ENCODE measurements around the gene THOC1. TPM values are rescaled to one million over a fixed set of nuclear protein-coding genes. Genes with fewer than 3 reads are reported as not detected.
"Not testable (repeated sequence)": the region's sequence is repeated elsewhere in the genome, so short reads cannot be mapped to it uniquely, and the experiment has no call there.

Gene THOC1, protein sequence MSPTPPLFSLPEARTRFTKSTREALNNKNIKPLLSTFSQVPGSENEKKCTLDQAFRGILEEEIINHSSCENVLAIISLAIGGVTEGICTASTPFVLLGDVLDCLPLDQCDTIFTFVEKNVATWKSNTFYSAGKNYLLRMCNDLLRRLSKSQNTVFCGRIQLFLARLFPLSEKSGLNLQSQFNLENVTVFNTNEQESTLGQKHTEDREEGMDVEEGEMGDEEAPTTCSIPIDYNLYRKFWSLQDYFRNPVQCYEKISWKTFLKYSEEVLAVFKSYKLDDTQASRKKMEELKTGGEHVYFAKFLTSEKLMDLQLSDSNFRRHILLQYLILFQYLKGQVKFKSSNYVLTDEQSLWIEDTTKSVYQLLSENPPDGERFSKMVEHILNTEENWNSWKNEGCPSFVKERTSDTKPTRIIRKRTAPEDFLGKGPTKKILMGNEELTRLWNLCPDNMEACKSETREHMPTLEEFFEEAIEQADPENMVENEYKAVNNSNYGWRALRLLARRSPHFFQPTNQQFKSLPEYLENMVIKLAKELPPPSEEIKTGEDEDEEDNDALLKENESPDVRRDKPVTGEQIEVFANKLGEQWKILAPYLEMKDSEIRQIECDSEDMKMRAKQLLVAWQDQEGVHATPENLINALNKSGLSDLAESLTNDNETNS
- 25.5 TPM for polyA plus RNA-seq (2013, experiment 1 of 2; ENCODE audit: insufficient read length)
- 27.0 TPM for polyA plus RNA-seq (2013, experiment 2 of 2; ENCODE audit: insufficient read length)

DNA sequence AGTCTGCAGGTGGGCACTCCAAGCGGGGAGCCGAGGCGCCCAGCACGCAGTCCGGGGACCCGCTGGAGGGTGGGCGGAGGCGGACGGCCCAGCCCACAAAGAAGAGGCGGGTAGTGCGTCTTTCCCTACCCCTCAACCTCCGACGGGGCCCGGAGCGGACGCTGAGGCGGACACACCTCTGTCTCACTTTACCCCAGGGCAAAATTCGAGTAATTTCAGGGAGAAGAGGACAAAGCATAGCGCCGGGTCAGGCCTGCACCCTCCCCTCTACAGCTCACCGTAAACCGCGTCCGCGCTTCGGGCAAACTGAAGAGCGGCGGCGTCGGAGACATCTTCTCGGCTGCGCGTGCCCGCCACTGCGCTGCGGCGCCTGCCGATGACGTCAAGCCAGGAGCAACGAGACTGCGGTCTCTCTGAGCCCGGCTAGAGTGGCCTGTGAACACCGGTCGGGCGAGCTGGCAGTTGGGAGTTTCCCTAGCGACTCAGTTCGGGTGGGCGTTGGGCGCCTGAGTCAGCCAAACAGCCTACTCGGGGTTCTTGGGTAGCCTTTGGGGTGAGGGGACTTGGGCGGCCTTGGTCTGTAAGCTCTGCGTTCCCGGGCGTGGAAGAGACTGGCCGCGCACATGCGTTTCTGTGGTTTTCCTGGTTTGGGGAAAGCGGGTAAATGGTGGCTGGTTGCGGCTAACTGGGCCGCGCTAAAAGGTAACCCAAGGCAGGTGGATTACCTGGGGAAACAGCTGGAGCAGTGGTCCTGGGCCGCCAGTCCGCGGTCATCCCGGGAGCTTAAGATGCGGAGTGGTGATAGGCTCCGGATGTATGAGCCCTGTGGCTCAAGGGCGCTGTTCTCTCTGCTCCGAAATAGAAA lies at the start of gene THOC1:
Gene THOC1 (minus strand): TSS at position 360 of the 865 bp plus-strand sequence. CDS start 28 bp downstream, at position 332.
- DNase-seq = peak; percentile 93

DNA sequence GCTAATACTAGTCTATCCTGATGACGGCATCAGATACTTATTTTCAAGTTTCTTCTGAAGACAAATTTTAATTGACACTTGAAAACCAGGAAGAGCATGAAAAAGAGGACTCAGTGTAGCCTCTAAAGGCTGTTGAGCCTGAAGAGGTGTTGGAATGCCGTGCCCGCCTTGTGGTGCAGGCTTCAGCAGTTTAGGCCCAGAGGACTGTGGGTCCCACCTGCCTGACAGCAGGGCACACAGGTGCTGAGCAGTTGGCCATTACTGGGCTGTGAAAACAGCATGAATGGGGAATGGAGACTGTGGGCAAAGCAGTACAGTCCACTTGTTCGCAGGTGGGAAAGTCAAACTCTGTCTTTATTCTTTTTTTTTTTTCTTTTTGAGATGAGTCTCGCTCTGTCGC lies 49.8 kb upstream of the THOC1 start:
- DNase-seq = no peak

DNA sequence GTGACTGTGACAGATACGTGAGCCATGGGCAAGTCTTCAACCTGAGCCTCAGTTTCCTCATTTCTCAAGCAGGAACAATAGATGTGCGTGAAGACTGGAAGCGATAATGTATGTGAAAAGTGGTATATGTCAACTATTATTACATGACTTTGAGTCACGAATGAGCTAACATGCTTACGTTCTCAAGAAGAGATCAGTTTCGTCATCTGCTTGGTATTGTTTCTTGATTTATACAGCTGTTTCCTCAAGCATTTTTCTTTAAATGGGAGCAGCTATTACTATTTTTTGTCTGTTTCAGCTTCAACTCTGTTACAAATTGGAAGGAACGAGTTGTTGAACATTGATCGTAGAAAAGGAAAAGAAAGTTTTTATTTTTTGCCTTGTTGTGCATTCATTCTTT lies 48.5 kb upstream of the THOC1 start:
- DNase-seq = peak; percentile 44

DNA sequence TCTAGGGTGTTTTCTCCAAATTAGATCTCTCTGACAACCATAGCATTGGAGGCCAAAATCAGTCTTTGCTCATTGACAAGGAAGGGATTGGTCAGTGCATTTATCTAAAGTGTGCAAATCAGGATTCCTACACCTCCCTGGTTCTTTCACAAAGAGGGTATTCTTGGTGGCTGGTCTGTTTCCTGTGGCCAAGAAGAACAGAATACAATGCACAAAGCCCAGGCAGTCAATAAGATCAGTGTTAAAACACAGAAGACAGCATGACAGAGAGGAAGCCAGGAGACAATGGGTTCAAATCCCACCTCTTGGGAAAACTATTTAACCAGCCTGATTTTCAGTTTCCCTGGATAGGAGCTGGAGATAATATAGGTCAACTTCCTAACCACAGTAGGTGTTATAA lies 46.1 kb upstream of the THOC1 start:
- no peak for DNase-seq

DNA sequence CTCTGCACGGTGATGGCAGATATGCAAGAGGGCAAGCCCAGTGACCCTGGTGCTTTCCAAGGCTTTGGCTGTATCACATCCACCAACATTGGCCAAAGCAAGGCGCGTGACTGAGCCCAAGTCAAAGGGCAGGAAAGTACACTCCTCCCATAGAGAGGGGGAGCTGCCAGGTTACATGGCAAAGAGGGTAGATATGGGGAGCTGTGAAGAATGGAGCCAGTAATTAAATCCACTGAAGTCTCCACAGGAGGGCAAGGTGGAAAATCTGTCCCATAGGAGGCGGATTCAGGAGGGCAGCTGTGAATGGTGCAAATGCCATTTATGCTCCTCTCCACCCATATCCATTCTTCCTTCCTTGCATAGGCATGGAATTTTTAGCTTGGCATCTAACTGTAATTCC lies 44.6 kb upstream of the THOC1 start:
- DNase-seq = no peak

DNA sequence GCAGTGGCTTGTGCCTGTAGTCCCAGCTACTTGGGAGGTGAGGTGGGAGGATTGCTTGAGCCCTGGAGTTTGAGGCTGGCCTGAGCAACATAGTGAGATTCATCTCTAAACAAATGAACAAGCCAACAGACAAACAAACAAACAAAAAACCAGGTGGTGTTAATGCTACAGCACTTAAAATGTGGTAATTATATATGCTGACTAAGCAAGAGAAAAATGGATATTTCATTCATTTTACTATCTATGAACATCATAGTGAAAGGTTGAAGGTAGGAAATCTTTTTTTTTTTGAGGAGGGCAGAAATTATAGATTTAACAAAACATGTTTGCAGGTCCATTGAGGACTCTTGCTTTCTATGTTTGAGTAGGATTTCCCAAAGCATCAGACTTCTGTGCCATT lies 42.2 kb upstream of the THOC1 start:
- no peak for DNase-seq

DNA sequence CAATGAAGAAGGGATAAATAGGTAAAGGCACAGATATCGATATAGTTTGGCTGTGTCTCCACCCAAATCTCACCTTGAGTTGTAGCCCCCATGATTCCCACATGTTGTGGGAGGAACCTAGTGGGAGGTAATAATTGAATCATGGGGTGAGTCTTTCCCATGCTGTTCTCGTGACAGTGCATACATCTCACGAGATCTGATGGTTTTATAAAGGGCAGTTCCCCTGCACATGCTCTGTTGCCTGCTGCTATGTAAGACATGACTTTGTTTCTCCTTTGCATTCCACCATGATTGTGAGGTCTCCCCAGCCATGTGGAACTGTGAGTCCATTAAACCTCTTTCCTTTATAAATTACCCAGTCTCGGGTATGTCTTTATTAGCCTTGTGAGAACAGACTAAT lies 40.2 kb upstream of the THOC1 start:
- not testable (repeated sequence) for DNase-seq

DNA sequence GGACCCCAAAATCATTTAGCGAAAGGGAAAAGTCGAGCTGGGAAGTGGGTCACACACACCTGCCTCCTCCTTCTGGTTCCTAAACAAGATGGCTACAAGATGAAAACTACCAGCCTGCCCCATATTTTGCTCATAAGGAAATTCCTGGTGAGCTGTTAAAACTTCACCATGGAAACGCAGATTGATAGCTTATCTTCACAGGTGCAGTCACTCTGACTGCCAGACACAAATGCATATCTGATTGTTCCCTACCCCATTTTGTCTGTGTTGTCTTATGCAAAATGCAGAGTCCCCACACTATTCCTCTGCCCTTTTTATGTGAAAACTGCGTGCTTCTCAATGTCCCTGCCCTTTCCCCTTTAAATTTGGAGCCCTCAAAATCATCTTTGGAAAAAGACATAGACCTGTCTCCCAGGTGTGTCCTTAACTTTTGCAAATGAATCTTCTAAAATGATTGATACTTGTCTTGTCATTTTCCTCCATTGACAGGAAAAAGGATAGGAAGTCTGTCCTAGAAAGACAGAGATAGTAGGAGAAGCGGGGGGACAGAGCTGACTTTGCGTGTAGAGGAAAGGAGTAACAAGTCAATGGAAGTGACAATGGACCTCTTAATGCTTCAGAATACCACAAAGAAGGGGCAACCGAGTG lies 38.9 kb upstream of the THOC1 start:
- DNase-seq = no peak

DNA sequence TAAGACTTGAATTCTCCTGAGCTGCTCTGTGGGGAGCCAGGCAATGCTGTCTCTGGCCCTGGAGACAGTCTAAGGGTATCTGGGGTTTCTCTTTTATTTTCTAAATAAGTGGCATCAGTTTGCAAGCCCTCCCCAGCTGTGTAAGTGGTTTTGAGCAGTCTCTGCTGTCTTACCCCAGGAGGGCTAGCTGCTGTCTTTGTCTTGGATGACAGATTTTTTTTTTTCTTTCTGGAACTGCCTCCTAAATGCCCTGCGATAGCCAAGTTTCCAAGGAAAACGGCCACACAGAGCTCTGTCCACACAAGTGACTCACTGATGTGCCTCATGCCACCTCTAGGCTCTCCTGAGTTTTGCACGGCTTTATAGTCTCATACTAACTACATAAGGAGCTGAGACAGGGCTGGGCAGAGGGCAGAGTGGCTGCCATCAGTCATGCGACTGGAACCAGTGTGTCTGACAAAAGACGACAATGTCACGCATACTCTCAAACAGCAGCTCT lies 37.2 kb upstream of the THOC1 start:
- DNase-seq = no peak

DNA sequence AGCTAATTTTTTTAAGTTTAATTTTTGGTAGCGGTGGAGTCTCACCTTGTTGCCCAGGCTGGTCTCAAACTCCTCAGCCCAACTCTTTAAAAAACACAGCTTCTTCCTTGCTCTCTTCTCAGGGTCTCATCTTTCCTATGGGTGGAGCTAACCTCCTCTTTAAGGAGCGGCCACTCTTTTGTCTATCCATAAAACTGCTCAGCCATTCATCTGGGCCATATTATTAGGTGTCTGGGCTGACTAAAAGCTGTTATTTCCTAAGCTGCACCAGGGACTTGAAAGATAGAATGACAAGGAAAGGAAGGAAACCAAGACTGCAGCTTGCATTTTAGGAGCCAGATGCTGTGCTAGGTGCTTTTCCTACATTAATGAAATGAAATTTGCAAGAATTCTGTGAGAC lies 35.8 kb upstream of the THOC1 start:
- DNase-seq = no peak

DNA sequence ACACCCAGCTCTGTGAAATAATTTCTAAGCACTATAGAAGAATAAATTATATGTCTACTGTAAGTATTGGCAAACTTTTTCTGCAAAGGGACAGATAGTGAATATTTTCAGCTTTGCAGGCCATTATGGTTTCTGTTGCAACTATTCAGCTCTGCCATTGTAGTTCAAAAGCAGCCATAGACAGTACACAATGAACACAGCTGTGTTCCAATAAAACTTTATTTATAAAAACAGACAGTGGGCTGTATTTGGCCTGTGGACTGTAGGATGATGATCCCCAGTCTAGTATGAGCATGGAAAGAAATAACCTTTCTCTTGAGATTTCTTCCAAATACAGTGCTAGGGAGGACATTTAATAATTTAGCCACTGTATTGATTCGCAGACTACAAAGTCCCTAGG lies 35.2 kb upstream of the THOC1 start:
- DNase-seq = no peak

DNA sequence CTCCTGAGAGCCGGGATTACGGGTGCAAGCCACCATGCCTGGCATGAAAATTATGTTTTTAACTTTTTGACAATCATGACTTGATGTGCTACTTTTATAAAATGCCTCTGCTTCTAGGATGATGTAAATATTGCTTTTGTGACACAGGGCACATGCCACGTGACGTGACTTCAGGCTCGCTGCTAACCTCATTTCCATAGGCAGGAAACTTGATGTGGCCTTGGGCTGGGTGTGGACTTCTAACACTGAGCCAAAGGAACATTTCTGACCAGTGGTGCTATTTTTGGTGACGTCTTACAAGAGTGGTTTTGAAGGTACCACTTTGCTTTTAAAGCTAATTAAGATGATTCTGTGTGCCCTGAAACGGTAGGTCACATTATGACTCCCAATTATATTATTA lies 34.2 kb upstream of the THOC1 start:
- DNase-seq = no peak

DNA sequence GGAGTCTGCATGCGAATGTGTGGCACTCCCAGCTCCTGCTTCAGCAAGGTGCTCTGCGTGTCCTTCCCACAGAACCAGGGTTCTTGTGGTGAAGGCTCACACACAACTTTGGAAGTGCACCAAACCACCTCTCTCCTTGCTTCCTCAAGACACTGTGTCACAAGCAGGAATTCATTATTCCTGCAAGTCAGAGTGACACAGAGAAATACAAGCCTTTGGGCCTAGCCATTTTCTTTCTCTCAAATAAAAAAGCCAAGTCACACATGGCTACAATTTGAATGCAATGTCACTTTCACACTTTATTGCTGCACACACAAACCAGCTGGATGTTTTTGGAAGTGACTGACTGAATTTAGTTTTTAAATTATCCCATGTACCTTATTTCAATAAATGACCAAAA lies 30.1 kb upstream of the THOC1 start:
- peak; percentile 53 for DNase-seq

DNA sequence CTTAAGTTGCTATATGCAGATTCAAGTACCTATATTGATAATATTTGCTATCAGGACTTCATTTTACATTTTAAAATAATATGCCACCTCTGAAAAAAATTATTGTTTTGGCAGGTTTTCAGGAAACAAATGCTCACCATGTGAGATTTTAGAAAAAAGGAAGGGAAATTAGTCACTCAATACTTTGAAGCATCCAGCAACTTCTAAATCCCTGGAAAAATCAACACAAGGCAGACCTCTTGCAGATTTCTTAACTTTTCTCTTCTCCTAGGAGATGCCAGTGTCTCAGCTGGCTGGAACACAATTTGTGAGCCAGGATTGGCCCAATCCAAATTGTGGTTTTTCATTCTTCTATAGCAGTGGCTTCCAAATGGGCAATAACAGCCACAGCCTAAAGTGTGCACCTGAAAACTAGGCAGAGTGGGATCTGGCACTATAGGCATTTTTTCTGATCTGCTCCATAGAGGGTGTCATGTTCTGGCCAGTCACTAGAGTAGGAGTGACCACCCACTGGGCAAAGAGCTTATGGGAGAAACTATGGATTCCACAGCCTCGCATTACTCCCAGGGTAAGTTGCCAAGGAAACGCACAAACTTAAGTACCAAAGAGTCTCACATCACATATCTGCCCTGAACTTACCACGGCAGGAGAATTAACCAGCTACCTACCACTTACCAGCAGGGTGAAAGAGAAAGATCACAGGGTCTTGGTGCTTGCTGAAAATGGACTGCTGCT lies 28.1 kb upstream of the THOC1 start:
- peak; percentile 45 for DNase-seq

DNA sequence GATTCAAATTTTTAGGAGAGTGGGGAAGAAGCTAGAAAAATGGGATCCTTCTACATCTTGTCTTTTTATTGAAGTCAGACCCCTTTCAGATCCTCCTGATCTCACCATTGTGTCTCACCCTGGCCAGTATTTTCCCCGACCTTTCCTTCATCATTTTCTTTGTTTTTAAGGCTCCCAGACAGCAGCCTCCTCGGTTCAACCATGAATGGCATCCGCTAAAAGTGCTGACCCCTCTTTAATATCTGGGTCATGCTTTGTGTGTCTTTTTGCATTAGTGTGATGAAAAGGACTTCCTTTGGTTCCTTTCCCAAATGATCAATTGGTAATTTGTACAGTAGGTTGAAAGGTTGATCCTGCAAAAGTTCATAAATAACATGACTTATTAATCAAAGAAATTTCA lies 26.7 kb upstream of the THOC1 start:
- no peak for DNase-seq

DNA sequence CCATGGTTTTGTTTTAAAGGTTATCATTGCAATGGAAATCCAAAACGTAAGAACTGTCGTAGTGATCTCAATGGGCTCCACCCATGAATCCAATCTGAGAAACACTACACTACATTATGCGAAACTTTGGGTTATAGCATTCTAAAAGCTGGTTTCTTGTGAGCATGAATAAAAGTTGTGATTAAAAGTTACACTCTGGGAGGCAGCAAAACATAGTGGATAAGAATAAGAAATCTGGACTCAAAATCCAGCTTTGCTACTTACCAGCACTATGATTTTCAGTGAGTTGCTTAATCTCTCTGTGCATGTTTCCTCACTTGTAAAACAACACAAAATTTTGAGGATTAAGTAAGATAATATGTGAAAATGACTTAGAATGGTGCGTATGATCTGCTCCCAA lies 25.7 kb upstream of the THOC1 start:
- peak; percentile 18 for DNase-seq

DNA sequence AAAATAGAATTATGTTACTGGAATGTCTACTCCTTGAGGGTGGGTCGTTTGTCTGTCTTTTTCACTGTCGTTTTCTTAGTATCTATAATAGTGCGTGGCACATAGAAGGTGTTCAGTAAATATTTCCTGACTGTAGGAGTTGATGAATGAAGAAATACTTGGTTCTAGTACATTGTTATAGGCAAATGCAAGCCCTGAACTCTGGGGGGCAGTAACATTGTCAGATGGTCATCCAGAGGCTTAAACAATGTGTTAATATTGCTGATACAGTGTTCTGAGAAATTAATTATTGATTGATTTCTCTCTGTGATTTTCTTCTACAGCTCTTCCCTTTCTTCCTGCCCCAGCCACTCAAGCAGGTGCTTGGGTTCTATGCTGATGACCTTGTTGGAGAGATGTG lies 24.4 kb upstream of the THOC1 start:
- no peak for DNase-seq

DNA sequence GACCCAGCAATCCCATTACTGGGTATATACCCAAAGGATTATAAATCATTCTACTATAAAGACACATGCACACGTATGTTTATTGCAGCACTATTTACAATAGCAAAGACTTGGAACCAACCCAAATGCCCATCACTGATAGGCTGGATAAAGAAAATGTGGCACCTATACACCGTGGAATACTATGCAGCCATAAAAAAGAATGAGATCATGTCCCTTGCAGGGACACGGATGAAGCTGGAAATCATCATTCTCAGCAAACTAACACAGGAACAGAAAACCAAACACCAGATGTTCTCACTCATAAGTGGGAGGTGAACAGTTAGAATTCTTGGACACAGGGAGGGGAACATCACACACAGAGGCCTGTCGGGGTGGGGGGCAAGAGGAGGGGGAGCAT lies 22.1 kb upstream of the THOC1 start:
- not testable (repeated sequence) for DNase-seq

DNA sequence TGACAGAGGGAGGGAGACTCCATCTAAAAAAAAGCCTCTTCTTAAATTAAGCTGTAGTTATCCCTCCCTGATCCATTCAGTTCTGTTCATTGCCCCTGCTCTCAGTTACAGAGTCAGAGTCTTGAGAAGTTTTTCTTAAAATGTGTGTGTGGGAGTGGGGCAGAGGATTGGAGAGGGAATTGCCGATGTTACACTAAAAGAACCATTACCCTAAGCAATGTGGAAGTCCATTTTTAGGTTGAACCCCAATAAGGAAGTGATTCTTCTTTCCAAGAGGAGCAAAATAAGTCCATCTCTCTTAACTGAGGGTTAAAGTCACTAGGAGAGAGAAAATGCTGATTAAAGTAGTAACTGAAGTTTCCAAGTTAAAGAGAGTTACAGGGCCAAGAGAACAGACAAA lies 21.2 kb upstream of the THOC1 start:
- no peak for DNase-seq

DNA sequence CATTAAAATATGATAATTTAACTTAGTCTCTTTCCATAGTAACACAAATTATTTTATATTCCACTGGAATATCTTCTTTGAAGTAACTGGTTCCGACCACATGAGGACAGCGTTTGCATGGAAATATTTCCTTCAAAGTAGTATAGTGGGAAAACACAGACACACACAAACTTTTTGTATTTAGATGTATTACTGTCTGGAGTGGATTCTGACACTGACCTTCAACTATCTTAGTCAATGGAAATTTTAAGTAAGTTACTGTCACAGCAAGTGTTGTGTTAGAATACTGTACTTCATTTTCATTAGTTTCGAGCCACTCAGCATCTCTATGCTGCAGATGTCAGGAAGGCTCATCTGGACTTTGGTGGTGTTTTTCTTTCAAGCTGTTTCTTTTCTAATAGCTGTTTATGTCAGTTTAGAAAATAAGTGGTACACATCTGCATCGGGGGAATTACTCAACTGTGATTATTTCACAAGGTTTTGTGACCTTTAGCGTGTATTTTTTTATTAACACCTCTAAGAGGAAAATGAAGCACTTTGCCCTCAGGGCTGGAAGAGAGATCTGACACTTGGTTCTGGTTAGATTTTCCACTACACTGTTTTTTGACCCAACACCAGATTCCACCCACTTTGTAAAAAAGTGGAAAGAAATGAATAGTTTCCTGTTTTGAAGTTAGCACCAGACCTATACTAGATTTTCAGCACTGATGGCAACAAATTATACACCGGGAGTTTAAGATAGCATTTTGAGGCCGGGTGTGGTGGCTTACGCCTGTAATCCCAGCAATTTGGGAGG lies 18.9 kb upstream of the THOC1 start:
- DNase-seq = peak; percentile 46

DNA sequence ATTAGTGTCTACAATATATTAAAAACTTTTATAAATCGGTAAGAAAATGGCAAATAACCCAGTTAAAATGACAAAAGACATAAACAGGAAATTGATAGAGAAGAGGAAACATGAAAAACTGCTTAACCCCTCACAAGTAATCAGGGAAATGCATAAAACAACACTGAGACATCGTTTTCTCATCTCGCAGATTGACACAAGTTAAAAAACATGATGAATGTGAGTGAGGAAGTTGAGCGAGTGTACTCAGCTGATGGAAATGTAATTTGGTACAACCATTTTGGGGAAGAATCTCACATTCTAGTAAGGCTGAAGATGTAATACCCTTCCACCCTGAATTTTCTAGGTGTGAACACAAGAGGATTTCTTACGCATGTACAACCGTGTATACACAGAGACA lies 18.0 kb upstream of the THOC1 start:
- DNase-seq = no peak

All from fibroblast of skin of abdomen (primary cell).